Loucy (cell line): ENCODE results near the gene STC2.

ENCODE experiments used
- H2AFZ ChIP-seq: fragments of 200-600 bp; sonication (generic); 2 replicates; pipeline ENCODE4 v1.6.0; 2016; ENCODE audit warnings: antibody characterized with exemption, mild to moderate bottlenecking, low read length, moderate library complexity
- H3F3A ChIP-seq: fragments of 200-600 bp; 2 replicates; pipeline ENCODE4 v1.6.0; 2016; ENCODE audit warnings: antibody characterized with exemption, low read depth, mild to moderate bottlenecking
- H3K27me3 ChIP-seq: fragments of 200-600 bp; sonication (generic); 2 replicates; pipeline ENCODE4 v1.6.1; 2014; ENCODE audit warnings: low read length, mild to moderate bottlenecking; ENCODE audit not compliant: insufficient read depth, poor library complexity, severe bottlenecking
- H3K36me3 ChIP-seq: fragments of 200-600 bp; sonication (generic); 2 replicates; pipeline ENCODE4 v1.6.1; 2016; ENCODE audit warnings: low read length; ENCODE audit not compliant: insufficient read depth
- H3K4me1 ChIP-seq: fragments of 200-600 bp; sonication (generic); 2 replicates; pipeline ENCODE4 v1.5.1; 2014; ENCODE audit warnings: low read length, mild to moderate bottlenecking; ENCODE audit not compliant: insufficient read depth, poor library complexity, severe bottlenecking
- H3K4me2 ChIP-seq: fragments of 200-600 bp; sonication (generic); 2 replicates; pipeline ENCODE4 v1.6.0; 2014; ENCODE audit warnings: antibody characterized with exemption, low read length, low read depth, mild to moderate bottlenecking; ENCODE audit not compliant: poor library complexity, severe bottlenecking
- H3K4me3 ChIP-seq: fragments of 200-600 bp; sonication (generic); 2 replicates; pipeline ENCODE4 v1.5.1; 2014; ENCODE audit warnings: low read length, mild to moderate bottlenecking, mixed read lengths; ENCODE audit not compliant: poor library complexity, severe bottlenecking
- H3K79me2 ChIP-seq: fragments of 200-600 bp; sonication (generic); 2 replicates; pipeline ENCODE4 v1.6.1; 2014; ENCODE audit warnings: low read length; ENCODE audit not compliant: insufficient read depth
- H3K9ac ChIP-seq: fragments of 200-600 bp; sonication (generic); 2 replicates; pipeline ENCODE4 v1.6.0; 2014; ENCODE audit warnings: mild to moderate bottlenecking, low read depth, low read length, moderate library complexity; ENCODE audit not compliant: poor library complexity, severe bottlenecking
- H3K9me2 ChIP-seq: fragments of 200-600 bp; sonication (generic); replicated peaks from 2 replicates; pipeline ENCODE4 v1.6.1; 2016; ENCODE audit warnings: low read depth, low read length, mixed read lengths
- H3K9me3 ChIP-seq: fragments of 200-600 bp; sonication (generic); 2 replicates; pipeline ENCODE4 v1.6.1; 2014; ENCODE audit warnings: mild to moderate bottlenecking, antibody characterized with exemption, low read length, low read depth; ENCODE audit not compliant: insufficient read depth
- H4K20me1 ChIP-seq: fragments of 200-600 bp; sonication (generic); 2 replicates; pipeline ENCODE4 v1.6.0; 2014; ENCODE audit warnings: antibody characterized with exemption, low read length, mild to moderate bottlenecking; ENCODE audit not compliant: insufficient read depth, poor library complexity, severe bottlenecking
- EZH2phosphoT487 ChIP-seq: fragments of 200-600 bp; IDR thresholded peaks from 2 replicates; pipeline ENCODE4 v1.6.1; 2018; ENCODE audit warnings: antibody characterized with exemption, mild to moderate bottlenecking, moderate library complexity, borderline replicate concordance
- TF ChIP-seq, protein P1 (sequence below): fragments of 200-600 bp; sonication (generic); conservative IDR thresholded peaks from 2 replicates; pipeline ENCODE4 v1.5.1; 2014; ENCODE audit warnings: mild to moderate bottlenecking, antibody characterized with exemption, low read length

Gene STC2

GRCh38 chr5:173279166-173279565 lies 49.0 kb downstream of the STC2 start:
- Histone ChIP-seq H3K36me3 (no peaks in the 10 kb centered on the region), H3K9ac (no peak overlapping the region), H4K20me1 (no peaks in the 10 kb centered on the region), H3K4me3 (no peak overlapping the region), H3K4me2 (no peak overlapping the region), H3K4me1 (no peaks in the 10 kb centered on the region), H3K9me3 (no peaks in the 10 kb centered on the region), H3F3A (no peaks in the 10 kb centered on the region), H3K79me2 (no peaks in the 10 kb centered on the region), H3K9me2 (no peaks in the 10 kb centered on the region), H2AFZ (no peak overlapping the region), H3K27me3 (no peaks in the 10 kb centered on the region)
- TF ChIP-seq, protein P1, sequence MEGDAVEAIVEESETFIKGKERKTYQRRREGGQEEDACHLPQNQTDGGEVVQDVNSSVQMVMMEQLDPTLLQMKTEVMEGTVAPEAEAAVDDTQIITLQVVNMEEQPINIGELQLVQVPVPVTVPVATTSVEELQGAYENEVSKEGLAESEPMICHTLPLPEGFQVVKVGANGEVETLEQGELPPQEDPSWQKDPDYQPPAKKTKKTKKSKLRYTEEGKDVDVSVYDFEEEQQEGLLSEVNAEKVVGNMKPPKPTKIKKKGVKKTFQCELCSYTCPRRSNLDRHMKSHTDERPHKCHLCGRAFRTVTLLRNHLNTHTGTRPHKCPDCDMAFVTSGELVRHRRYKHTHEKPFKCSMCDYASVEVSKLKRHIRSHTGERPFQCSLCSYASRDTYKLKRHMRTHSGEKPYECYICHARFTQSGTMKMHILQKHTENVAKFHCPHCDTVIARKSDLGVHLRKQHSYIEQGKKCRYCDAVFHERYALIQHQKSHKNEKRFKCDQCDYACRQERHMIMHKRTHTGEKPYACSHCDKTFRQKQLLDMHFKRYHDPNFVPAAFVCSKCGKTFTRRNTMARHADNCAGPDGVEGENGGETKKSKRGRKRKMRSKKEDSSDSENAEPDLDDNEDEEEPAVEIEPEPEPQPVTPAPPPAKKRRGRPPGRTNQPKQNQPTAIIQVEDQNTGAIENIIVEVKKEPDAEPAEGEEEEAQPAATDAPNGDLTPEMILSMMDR: no peak
- no peak for TF ChIP-seq EZH2phosphoT487

DNA sequence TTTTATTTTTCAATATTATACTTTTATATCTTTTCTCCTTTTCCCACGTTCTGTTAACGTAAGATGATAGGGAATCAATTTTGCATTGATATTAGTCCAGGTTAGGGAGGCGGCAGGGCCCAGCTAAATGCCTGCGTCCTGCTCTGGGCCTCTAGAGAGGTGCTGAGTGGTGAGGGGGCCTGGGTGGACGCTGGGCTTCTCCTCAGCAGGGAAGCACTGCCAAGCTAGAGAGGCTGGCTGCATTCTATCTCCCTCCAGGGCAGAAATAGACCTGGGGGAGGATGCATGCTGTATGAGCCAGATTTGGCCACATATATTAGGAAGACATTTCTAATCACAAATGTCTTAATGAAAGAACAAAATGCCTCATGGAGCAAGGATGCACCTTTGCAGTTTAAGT lies 49.6 kb downstream of the STC2 start:
- Histone ChIP-seq H3K4me1 (no peaks in the 10 kb centered on the region), H3K27me3 (no peaks in the 10 kb centered on the region), H3K4me2 (no peak overlapping the region), H3K9me2 (no peaks in the 10 kb centered on the region), H3K36me3 (no peaks in the 10 kb centered on the region), H3F3A (no peaks in the 10 kb centered on the region), H4K20me1 (no peaks in the 10 kb centered on the region), H2AFZ (no peak overlapping the region), H3K79me2 (no peaks in the 10 kb centered on the region), H3K9ac (no peak overlapping the region), H3K4me3 (no peak overlapping the region), H3K9me3 (no peaks in the 10 kb centered on the region)
- TF ChIP-seq EZH2phosphoT487: no peak

- H4K20me1 ChIP-seq: no peaks in the 10 kb centered on the region
- H3K79me2 ChIP-seq: no peaks in the 10 kb centered on the region
- H2AFZ ChIP-seq: no peak overlapping the region
- no peaks in the 10 kb centered on the region for H3K9me2 ChIP-seq
- no peaks in the 10 kb centered on the region for H3K4me1 ChIP-seq
- H3K9ac ChIP-seq: no peak overlapping the region
- H3K4me3 ChIP-seq: no peak overlapping the region
- no peak for TF ChIP-seq EZH2phosphoT487
- TF ChIP-seq, protein P1: no peak
- no peaks in the 10 kb centered on the region for H3K9me3 ChIP-seq
- H3K4me2 ChIP-seq: no peak overlapping the region
- no peaks in the 10 kb centered on the region for H3K27me3 ChIP-seq
- H3K36me3 ChIP-seq: no peaks in the 10 kb centered on the region
- no peaks in the 10 kb centered on the region for H3F3A ChIP-seq
Observed at GRCh38 chr5:173278172-173278571, 50.0 kb downstream of the STC2 start.

- Histone ChIP-seq H3K9ac (no peak overlapping the region), H2AFZ (no peak overlapping the region), H3K9me2 (no peaks in the 10 kb centered on the region), H3K36me3 (no peaks in the 10 kb centered on the region), H3K27me3 (no peaks in the 10 kb centered on the region), H3K4me2 (no peak overlapping the region), H4K20me1 (no peaks in the 10 kb centered on the region), H3K79me2 (no peaks in the 10 kb centered on the region), H3F3A (no peaks in the 10 kb centered on the region), H3K4me3 (no peak overlapping the region), H3K9me3 (no peaks in the 10 kb centered on the region), H3K4me1 (no peaks in the 10 kb centered on the region)
- TF ChIP-seq, protein P1: no peak
- TF ChIP-seq EZH2phosphoT487: no peak
Observed at GRCh38 chr5:173274771-173275170, 53.4 kb downstream of the STC2 start.
